PC-9 (cell line): Measurements from ENCODE around the gene DDX4. TPM values are rescaled to one million over a fixed set of nuclear protein-coding genes. Genes with fewer than 3 reads are reported as not detected.
A peak's percentile ranks its signal among the peaks of the same experiment; 100 is the strongest.

ENCODE experiments used
- BruUV-seq: library from RNA; stranded (reverse); fragments of 400-500 nt; replicated peaks from 2 replicates; lab custom pipeline; 2021; lab: Mats Ljungman, UMichigan
- CTCF ChIA-PET: fragments of 300-600 bp; sonication (Branson Sonifier 250); formaldehyde crosslinking; loops from one replicate; lab custom pipeline; 2022; ENCODE audit warnings: antibody characterized with exemption; lab: Charles Lee
- POLR2A ChIA-PET: fragments of 300-600 bp; sonication (Branson Sonifier 250); formaldehyde crosslinking; loops from one replicate; lab custom pipeline; 2022; ENCODE audit warnings: antibody characterized with exemption; ENCODE audit not compliant: unreplicated experiment; lab: Charles Lee
- DNase-seq, 2 experiments: peaks; one replicate each; pipeline versions ENCODE4 v3.0.0 to v3.0.0-alpha.2; 2015 to 2022; ENCODE audit warnings: mixed read lengths in 1 of 2
- H2AFZ ChIP-seq: fragments of 200-600 bp; sonication (generic); 2 replicates; pipeline ENCODE4 v1.8.1; 2017; ENCODE audit warnings: antibody characterized with exemption
- H3F3A ChIP-seq: fragments of 200-600 bp; sonication (generic); 2 replicates; pipeline ENCODE4 v1.8.1; 2017; ENCODE audit warnings: antibody characterized with exemption, mild to moderate bottlenecking, low read depth; ENCODE audit not compliant: insufficient read depth
- H3K27ac ChIP-seq: fragments of 200-600 bp; sonication (generic); 2 replicates; pipeline ENCODE4 v1.6.1; 2016; ENCODE audit warnings: mixed run types
- H3K27me3 ChIP-seq: fragments of 200-600 bp; sonication (generic); 2 replicates; pipeline ENCODE4 v1.6.1; 2016; ENCODE audit warnings: low read depth, mixed run types; ENCODE audit not compliant: insufficient read depth
- H3K36me3 ChIP-seq: fragments of 200-600 bp; sonication (generic); 2 replicates; pipeline ENCODE4 v1.6.1; 2016; ENCODE audit warnings: low read depth, mixed run types
- H3K4me1 ChIP-seq: fragments of 200-600 bp; sonication (generic); replicated peaks from 2 replicates; pipeline ENCODE4 v1.6.1; 2016; ENCODE audit warnings: mixed run types; ENCODE audit not compliant: insufficient read depth
- H3K4me2 ChIP-seq: fragments of 200-600 bp; sonication (generic); 2 replicates; pipeline ENCODE4 v1.6.1; 2017; ENCODE audit warnings: mixed run types
- H3K4me3 ChIP-seq: fragments of 200-600 bp; sonication (generic); 2 replicates; pipeline ENCODE4 v1.6.1; 2016; ENCODE audit warnings: mixed run types
- H3K79me2 ChIP-seq: fragments of 200-600 bp; sonication (generic); 2 replicates; pipeline ENCODE4 v1.6.1; 2017; ENCODE audit warnings: low read depth, mixed run types
- H3K9me2 ChIP-seq: fragments of 200-600 bp; sonication (generic); 2 replicates; pipeline ENCODE4 v1.8.1; 2017; ENCODE audit warnings: mild to moderate bottlenecking; ENCODE audit not compliant: insufficient read depth
- H3K9me3 ChIP-seq: fragments of 200-600 bp; sonication (generic); 2 replicates; pipeline ENCODE4 v1.8.1; 2016; ENCODE audit warnings: low read depth; ENCODE audit not compliant: insufficient read depth
- H4K20me1 ChIP-seq: fragments of 200-600 bp; sonication (generic); 2 replicates; pipeline ENCODE4 v1.8.1; 2017; ENCODE audit not compliant: insufficient read depth
- EZH2 ChIP-seq: fragments of 200-600 bp; sonication (generic); IDR thresholded peaks from 2 replicates; pipeline ENCODE4 v1.8.0; 2017; ENCODE audit warnings: antibody characterized with exemption, low read depth
- intact Hi-C: fragments of 100-400 bp; cut with micrococcal nuclease; formaldehyde crosslinking; loops from one replicate; pipeline ENCODE4 v1.10.0; 2022; ENCODE audit not compliant: unreplicated experiment
- total RNA-seq: library from RNA; stranded (reverse); gene quantifications from 2 replicates; pipeline ENCODE4 v1.2.3, GENCODE V29; 2021
- TF ChIP-seq, protein P1 (sequence below): fragments of 200-600 bp; sonication (generic); conservative IDR thresholded peaks from 2 replicates; pipeline ENCODE4 v1.6.1; 2017; ENCODE audit warnings: mixed run types, antibody characterized with exemption, mild to moderate bottlenecking, moderate library complexity

Gene DDX4
- total RNA-seq, 1 experiment from 2014 or later: not detected

GRCh38 chr5:55821731-55822512, 84.1 kb downstream of the DDX4 start:
- Histone ChIP-seq H3K4me1 (no peaks in the 10 kb centered on the region), H2AFZ (no peak overlapping the region), H3K27me3 (no peaks in the 10 kb centered on the region), H3K4me2 (no peak overlapping the region), H3K9me3 (no peaks in the 10 kb centered on the region), H3K79me2 (no peaks in the 10 kb centered on the region), H4K20me1 (no peaks in the 10 kb centered on the region), H3F3A (no peaks in the 10 kb centered on the region), H3K9me2 (no peaks in the 10 kb centered on the region), H3K27ac (no peak overlapping the region), H3K36me3 (no peaks in the 10 kb centered on the region), H3K4me3 (no peak overlapping the region)
- no peak for DNase-seq
- TF ChIP-seq, protein P1, sequence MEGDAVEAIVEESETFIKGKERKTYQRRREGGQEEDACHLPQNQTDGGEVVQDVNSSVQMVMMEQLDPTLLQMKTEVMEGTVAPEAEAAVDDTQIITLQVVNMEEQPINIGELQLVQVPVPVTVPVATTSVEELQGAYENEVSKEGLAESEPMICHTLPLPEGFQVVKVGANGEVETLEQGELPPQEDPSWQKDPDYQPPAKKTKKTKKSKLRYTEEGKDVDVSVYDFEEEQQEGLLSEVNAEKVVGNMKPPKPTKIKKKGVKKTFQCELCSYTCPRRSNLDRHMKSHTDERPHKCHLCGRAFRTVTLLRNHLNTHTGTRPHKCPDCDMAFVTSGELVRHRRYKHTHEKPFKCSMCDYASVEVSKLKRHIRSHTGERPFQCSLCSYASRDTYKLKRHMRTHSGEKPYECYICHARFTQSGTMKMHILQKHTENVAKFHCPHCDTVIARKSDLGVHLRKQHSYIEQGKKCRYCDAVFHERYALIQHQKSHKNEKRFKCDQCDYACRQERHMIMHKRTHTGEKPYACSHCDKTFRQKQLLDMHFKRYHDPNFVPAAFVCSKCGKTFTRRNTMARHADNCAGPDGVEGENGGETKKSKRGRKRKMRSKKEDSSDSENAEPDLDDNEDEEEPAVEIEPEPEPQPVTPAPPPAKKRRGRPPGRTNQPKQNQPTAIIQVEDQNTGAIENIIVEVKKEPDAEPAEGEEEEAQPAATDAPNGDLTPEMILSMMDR: no peak
- ChIA-PET CTCF (no interaction called here), POLR2A (no interaction called here)
- BruUV-seq: no TSS peak
- intact Hi-C loops: no loop called here

GRCh38 chr5:55823151-55823796, 85.4 kb downstream of the DDX4 start:
- POLR2A ChIA-PET: no interaction called here
- Histone ChIP-seq H3K4me3 (no peak overlapping the region), H3K4me1 (no peaks in the 10 kb centered on the region), H3K4me2 (no peak overlapping the region), H3K9me2 (no peaks in the 10 kb centered on the region), H3F3A (no peaks in the 10 kb centered on the region), H2AFZ (no peak overlapping the region), H3K79me2 (no peaks in the 10 kb centered on the region), H3K9me3 (no peaks in the 10 kb centered on the region), H3K36me3 (no peaks in the 10 kb centered on the region), H3K27ac (no peak overlapping the region), H3K27me3 (no peaks in the 10 kb centered on the region), H4K20me1 (no peaks in the 10 kb centered on the region)
- no TSS peak for BruUV-seq
- TF ChIP-seq EZH2: no peak
- TF ChIP-seq, protein P1: no peak
- CTCF ChIA-PET: no interaction called here
- peak in 1 of 2 experiments; percentile 38 for DNase-seq
- intact Hi-C loops: no loop called here

- Histone ChIP-seq H3K9me3 (0 out of 2 replicates have a peak, but pooled peaks cover 5% of the 10 kb centered on the region), H3K4me3 (no peak overlapping the region), H4K20me1 (no peaks in the 10 kb centered on the region), H3K27ac (no peak overlapping the region), H3K4me1 (no peaks in the 10 kb centered on the region), H3K79me2 (no peaks in the 10 kb centered on the region), H3F3A (no peaks in the 10 kb centered on the region), H3K27me3 (no peaks in the 10 kb centered on the region), H3K9me2 (no peaks in the 10 kb centered on the region), H3K4me2 (no peak overlapping the region), H2AFZ (no peak overlapping the region), H3K36me3 (no peaks in the 10 kb centered on the region)
- BruUV-seq: no TSS peak
- no peak for DNase-seq
- intact Hi-C loops: no loop called here
- POLR2A ChIA-PET: no interaction called here
- TF ChIP-seq, protein P1: no peak
- no peak for TF ChIP-seq EZH2
- CTCF ChIA-PET: interaction anchor here (0.6 kb wide), 1 partner anchor 658 kb away, joined by 3 read pairs; no protein-coding TSS in a partner anchor
Measured at GRCh38 chr5:55829956-55830355, 92.1 kb downstream of the DDX4 start.
